ENCODE data around the gene TM4SF20. TPM values are rescaled to one million over a fixed set of nuclear protein-coding genes. Genes with fewer than 3 reads are reported as not detected.

TM4SF20 gene, protein sequence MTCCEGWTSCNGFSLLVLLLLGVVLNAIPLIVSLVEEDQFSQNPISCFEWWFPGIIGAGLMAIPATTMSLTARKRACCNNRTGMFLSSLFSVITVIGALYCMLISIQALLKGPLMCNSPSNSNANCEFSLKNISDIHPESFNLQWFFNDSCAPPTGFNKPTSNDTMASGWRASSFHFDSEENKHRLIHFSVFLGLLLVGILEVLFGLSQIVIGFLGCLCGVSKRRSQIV
- polyA plus RNA-seq, result 0.55 and 0.74 TPM in 2 replicates

GRCh38 chr2:227379095-227379494, at the start of gene TM4SF20:
TM4SF20 (minus strand) TSS chr2:227379306; CDS start chr2:227379268, 38 bp downstream.

DNA sequence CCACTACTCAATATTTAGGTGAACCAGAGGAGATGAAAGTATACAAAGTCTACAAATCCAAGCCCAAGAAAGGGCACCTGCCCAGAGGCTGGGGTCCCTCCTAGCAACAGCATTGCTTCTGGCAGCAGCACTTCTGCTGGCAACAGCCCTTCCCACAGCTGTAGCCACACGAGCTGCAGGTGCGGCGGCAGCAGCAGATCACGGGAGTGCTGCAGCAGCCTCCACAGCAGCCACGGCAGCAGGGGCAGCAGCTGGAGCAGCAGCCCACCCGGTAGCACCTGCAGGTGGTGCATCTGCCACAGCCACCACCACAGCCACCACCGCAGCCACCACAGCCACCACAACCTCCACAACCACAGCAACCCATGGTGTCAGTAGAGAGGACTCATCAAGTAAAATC, 8.5 kb upstream of the TM4SF20 start, which contains the start of gene SCYGR1:
Gene SCYGR1, minus strand, starts transcription at position 367 of the 400 bp plus-strand sequence. Its CDS starts 0 bp downstream, at position 367.

DNA sequence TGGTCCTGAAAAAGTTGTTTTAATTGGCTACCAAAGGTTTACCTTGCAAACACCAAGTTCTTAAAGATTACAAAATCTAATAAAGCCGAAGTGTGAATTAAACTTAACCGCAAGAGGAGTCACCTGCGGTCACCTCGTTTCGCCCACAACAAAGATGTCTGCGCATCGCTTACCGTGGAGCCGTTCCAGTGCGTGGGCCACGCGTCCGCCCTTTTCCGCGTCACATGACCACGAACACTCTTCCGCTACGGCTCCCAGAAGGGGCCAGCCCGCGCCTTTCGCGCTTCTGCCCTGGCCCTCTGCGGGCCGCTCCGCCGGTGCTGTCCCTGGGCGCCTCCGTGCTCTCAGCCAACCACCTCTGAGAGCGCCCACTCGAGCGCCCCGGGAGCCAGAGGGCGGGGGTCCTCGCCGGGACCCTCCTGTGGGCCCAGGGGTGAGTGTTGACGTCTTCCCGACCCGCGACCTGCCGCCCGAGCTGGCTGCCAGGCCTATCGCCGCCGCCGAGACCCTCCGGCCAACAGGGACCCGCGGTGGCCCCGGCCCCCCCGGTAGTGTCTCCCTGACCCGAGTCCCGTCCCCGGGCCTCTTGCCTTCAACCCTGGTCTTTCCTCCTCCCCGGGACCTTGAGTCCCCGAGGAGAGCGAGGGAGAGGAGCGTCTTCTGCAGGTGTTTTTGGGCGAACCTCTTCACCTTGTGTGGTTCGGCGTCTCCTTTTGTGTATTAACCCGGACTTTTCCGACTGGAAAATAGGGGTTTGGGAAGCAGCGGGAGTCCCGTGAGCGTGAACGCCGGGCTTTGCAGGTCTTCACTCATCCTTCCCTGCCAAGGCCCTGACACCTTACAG, 53.9 kb downstream of the TM4SF20 start, which contains the start of gene MFF:
Gene MFF, plus strand, starts transcription at position 257 of the 844 bp plus-strand sequence. CDS start 5,415 bp downstream, outside the sequence.

Other genes with a start within 250 kb of the TM4SF20 start
- gene COL4A4, start 215.1 kb downstream of the TM4SF20 start, polyA plus RNA-seq, result 0.67 and 0.86 TPM in 2 replicates
- gene COL4A3, start 214.7 kb downstream of the TM4SF20 start, polyA plus RNA-seq, result 1.3 and 4.7 TPM in 2 replicates
- 107 and 133 TPM in 2 replicates for gene MFF, start 54.1 kb downstream of the TM4SF20 start, polyA plus RNA-seq
- gene SCYGR1, start 8.6 kb upstream of the TM4SF20 start, polyA plus RNA-seq, result not detected in 2 replicates
- 106 and 113 TPM in 2 replicates for gene AGFG1, start 92.8 kb upstream of the TM4SF20 start, polyA plus RNA-seq
- not detected in 2 replicates for gene SCYGR2, start 219.6 kb upstream of the TM4SF20 start, polyA plus RNA-seq
- gene SCYGR3, start 235.5 kb upstream of the TM4SF20 start, polyA plus RNA-seq, result not detected in 2 replicates
- gene SCYGR4, start 238.2 kb upstream of the TM4SF20 start, polyA plus RNA-seq, result not detected in 2 replicates